Measurements from ENCODE around the gene UBE2G2. TPM values are rescaled to one million over a fixed set of nuclear protein-coding genes. Genes with fewer than 3 reads are reported as not detected.

UBE2G2 gene
- total RNA-seq, 2 donors from 2014 or later: 56.7 to 79.4 TPM

DNA sequence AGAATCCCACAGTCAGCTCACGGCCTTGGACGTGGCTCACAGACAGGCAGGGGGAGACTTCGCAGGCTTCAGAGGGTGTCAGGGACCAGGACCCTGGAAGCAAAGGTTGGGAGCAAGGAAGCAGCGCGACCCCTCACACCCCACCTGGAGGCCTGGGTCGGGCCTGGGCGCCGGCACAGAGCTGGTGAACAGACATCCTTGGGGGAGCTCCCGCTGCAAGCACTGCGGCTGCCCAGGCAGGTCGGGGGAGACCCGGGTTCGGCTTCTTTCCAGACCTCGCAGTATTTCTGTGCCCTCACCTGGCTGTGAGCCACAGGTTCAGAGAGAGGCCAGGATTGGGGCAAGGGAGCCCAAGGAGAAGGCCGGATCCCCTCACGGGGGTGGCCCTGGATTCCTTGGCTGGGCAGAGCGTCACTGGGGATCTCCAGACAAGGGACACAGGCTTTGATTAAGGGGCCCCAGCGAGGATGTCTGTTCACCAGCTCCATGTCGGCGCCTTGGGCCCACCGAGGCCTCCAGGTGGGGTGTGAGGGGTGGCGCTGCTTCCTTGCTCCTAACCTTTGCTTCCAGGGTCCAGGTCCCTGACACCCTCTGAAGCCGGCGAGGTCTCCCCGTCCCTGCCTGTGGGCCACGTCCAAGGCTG lies 52.4 kb downstream of the UBE2G2 start:
- intact Hi-C loops (cut with DNase I, micrococcal nuclease): no loop called here
- DNase-seq: no peak
- no peak for ATAC-seq

DNA sequence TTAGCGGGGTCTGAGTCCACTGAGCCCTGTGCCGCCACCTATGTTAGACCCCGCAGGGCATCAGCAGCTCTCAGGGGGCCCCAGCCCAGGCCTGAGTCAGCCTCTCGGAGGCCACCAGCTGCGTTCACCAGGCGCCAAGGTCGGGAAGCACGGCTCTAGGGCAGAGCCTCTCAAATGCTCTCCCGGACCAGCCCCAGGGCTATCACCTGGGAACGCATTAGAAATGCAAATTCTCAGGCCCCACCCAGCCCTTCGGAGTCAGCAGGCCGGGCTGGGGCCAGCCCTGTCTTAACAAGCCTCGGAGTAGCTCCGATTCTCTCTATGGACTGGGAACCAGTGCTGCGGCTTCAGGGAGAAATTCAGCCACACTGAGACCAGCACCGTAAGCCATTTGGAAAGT lies 53.0 kb downstream of the UBE2G2 start:
- DNase-seq (no peak), ATAC-seq (no peak)
- intact Hi-C loops (cut with DNase I, micrococcal nuclease): no loop called here

DNA sequence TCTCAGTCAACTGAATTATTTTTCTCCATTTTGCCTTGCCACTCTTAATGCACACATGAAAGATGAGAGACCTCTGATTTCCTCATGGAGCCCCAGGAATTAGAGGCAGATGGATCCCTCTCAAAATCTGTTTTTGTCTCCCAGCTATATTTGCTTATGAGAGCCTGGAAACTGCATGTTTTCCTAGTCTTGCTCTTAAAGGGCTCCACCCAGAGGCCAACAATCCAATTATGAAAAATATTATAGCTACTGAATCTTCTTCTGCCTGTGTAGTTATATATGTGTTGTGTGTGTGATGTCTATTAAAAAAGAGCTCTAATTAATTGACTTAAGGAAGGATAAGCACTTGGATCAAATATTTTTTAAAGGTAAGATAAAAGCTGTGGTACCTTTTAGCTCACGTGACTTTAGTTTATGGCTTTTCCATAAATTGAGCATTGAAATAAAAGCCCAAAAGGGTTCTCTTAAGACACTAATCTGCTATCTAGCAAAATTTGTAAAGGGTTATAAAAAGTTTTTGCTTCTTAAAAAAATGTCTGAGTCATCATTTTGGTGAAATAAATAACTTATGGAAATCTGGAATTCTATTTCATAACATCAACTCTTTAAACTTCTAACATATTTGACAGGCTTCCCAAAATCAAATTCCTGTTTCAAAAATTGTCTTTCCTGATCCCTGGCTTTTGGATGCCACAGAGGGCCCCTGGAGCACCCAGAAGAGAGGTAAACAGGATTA lies 59.0 kb downstream of the UBE2G2 start:
- DNase-seq (no peak), ATAC-seq (peak; percentile 48)
- intact Hi-C loops (cut with DNase I, micrococcal nuclease): no loop called here

DNA sequence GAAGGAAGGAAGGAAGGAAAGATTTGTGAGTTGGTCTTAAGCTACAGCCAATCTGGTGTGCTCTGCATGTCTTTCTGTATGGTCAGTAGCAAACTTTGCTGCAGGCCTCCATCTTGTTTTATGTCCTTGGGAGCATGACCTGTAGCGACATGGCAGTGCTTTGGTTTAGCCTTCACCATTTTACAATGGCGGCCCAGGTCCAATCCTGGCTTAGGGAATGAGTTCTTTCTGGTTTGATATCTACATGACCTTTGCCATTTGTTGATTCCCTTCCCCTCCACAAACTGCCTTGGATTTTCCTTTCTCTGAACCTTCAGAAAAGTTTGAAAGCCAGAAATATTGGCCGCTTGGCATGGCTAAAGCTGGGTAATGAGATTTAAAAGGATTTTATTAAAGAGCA lies 59.7 kb downstream of the UBE2G2 start:
- intact Hi-C loops (cut with DNase I, micrococcal nuclease): no loop called here
- ATAC-seq (no peak), DNase-seq (no peak)

DNA sequence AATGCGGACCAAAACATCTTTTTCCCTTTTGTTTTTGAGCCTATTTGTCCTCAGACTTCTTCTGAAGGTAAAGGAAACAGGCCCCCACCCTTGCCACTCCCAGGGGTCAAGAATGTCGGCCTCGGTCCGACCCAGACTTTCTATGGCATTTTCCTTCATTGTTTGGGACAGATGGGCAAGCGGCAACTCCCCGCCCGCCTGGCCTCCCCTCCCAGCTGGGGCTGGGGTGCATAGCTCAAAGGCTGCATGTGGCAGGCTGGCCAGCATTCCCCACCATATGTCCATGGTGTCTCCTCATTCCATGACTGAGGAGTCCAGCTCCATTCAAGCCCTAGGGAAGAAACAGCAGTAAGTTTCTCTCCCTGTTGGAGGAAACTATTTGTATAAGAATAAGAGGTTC lies 60.9 kb downstream of the UBE2G2 start:
- DNase-seq (no peak), ATAC-seq (no peak)
- intact Hi-C loops (cut with DNase I, micrococcal nuclease): no loop called here

DNA sequence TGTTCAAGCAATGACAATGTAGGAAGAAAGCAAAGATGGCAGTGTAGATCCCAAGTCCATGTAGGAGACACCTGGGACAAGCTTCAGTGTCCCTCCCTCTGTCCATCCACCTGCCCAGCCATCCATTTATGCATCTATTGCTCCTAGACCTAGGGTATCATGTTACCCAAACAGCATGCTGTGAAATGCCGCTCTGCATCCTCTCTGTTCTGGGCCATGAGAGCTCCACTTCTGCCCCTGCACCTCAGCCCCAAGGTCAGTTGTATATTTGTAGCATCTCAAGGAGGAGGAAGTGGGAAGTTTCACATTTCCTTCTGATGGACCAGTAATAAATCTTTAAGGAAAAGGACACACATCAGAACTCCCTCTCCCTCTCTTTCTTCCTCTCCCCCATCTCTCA lies 62.3 kb downstream of the UBE2G2 start:
- DNase-seq: no peak
- intact Hi-C loops (cut with DNase I, micrococcal nuclease): no loop called here
- ATAC-seq: no peak

DNA sequence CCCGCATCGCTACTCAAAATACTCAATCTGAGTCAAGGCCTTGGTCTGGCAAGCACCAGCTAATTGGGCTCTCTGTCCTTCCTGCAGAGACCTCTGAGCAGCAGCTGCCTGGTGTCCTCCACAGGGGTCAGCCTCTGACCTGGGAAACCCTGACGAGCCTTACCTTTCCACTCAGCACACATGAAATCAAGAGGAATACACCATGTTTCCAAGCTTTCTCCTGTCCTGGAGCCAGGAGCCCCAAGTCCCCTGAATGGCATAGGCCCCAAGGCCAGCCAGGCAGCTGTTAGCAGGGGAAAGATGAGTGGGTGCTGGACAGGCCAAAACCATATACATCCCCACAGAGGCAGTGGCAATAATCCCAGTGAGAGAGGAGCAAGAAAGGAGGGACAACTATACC lies 63.0 kb downstream of the UBE2G2 start:
- intact Hi-C loops (cut with DNase I, micrococcal nuclease): no loop called here
- ATAC-seq: no peak

DNA sequence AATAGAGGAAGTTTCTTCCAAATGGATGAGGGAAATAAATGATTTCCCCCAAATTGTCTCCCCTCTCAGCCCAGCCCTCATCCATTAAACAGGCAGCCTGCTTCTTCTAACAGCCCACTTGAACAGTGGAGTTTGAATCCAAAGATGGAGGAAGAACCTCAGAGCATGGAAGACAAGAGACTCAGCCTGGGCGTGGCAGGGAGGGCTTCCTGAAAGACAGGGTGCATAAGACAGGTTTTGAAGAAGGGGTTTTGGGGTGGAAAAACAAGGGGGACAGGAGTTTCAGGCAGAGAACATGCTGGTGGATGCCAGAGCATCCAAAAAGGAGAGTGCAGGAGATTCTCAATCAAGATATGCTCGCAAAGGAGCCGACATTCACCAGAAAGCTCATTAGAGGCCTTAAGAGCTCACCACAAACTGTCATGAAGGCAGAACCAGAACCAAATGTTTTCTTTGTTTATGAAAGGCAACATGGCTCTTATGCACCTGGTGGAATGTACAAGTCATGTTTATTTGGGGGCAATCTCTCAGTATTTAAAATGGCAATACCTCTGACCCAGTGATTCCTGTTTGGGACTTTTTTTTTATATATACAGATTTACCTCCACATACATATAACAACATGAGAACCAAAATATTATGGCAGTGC lies 63.8 kb downstream of the UBE2G2 start:
- intact Hi-C loops (cut with DNase I, micrococcal nuclease): no loop called here
- DNase-seq (no peak), ATAC-seq (no peak)

More for the DNA sequence above, 63.0 kb downstream of the UBE2G2 start:
- no peak for DNase-seq

DNA sequence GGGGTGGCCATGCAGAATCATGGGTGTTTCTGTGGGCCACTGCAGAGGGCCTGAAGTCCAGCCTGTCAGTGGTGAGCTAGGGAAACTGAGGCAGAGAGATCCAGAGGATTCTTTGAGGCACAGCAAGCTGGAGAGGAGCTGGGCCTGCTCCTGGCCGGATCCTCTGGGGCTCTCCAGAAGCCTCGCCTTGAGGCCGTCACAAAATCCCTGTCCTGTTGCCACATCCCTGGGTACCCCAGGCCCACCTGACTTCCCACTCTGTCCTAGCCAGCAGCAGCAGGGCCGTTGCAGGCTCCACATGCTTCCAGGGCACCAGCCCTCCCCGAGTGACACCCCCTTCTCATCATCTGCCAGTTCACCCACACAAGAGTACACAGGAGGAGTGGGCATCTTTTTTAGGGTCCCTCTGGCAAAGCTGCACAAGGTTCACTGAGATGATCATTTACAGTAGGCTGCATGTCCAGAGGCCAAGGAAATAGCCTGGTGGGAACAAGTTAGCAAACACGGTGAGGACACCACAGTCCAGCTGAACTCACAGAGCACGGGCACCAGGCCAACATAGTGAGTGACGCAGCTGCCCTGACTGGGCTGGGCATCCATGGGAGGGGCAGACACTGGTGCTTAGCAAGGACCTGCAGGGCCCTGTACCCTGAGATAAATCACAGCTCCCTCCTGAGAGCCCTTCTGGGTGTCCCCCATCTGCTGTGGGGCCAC lies 65.2 kb downstream of the UBE2G2 start:
- ATAC-seq (peak; percentile 98), DNase-seq (peak; percentile 78 to 86)
- intact Hi-C loops (cut with DNase I, micrococcal nuclease): no loop called here

DNA sequence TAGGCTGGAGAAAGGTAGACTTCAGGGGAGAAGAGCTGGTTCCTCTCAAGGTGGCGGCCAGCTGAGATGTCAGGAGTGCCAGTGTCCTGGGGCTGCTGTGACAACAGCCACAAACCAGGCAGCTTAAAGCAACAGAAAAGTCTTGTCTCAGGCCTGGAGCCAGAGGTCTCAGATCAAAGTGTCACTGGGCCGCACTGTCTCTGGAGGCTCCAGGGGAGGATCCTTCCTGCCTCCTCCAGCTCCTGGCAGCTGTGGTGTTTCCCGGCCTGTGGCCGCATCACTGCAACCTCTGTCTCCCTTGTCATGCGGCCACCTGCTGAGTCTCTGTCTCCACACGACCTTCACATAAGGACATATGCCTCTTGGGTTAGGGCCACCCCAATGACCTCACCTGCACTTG lies 65.8 kb downstream of the UBE2G2 start:
- ATAC-seq: no peak
- intact Hi-C loops (cut with DNase I, micrococcal nuclease): no loop called here
- no peak for DNase-seq

DNA sequence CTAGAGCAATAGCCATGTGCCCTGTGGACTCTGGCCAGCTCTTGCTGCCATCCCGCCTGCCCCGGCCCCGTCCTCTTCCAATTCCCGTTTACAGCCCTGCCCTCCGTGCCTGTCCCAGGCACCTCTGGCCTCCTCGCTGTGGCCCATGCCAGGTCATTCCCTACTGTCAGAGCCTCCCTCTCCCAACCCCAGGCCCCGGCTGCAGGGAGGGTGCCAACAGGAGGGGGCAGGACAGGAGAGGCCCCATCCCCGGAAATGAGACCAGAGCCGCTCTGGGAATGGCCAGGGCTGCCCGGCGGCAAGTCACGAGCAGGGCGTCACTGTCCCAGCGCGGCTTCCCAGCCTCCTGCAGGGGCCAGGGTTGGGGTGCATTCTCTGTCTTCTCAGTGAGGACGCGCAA lies 66.8 kb downstream of the UBE2G2 start:
- DNase-seq (no peak), ATAC-seq (no peak)
- intact Hi-C loops (cut with DNase I, micrococcal nuclease): no loop called here

DNA sequence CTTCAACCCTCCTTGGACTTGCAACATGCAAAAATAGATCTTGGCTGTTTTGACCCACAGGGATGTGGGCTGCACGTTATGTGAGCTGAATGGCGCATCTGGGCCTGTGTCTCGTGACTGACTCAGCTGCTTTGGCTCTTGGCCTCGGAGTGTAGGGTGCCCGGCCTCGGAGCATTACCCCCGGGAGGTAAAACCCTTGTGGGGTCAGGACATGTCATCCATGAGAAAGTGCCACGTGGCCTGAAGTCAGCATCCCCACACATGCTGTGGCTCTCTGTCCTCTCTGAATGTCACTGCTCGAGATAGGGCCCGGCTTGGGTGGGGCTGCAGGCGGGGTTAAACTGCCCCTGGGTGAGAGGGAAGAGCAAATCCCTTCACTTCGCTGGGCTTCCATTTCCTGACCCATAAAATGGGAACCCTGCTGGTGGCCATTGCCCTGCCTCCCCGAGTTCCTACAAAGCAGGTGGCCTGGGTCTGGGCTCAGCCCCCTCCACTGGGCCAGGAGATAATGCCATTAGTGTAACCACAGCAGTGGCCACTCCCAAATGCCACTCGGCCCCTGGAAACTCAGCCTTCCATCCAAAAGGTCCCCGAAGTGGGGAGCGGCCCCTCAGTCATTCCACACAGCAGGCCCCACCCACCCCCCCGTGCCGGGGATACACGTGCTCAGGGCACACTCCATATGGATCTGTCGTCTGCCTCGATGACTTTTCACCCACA lies 67.4 kb downstream of the UBE2G2 start:
- peak; percentile 47 for ATAC-seq
- intact Hi-C loops (cut with DNase I, micrococcal nuclease): no loop called here
- DNase-seq: no peak

DNA sequence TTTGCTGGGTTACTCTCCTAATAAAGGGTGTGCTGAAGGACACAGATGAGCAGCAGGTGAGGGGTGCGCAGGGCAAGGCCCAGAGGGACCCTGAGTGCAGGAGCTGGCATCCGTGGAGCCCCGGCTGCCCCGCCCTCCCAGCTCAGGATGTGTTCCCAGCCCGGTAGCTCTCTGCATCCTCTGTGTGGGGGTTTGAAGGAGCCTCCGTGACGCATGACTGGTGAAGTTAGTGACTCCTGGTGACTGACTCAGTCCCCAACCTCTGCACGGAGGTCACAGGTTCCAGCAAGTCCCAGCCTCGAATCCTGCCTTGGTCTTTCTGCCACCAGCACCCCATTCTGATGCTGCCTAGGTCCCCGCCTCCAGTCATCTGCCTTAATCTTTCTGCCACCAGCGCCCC lies 68.7 kb downstream of the UBE2G2 start:
- DNase-seq (no peak), ATAC-seq (no peak)
- intact Hi-C loops (cut with DNase I, micrococcal nuclease): no loop called here

DNA sequence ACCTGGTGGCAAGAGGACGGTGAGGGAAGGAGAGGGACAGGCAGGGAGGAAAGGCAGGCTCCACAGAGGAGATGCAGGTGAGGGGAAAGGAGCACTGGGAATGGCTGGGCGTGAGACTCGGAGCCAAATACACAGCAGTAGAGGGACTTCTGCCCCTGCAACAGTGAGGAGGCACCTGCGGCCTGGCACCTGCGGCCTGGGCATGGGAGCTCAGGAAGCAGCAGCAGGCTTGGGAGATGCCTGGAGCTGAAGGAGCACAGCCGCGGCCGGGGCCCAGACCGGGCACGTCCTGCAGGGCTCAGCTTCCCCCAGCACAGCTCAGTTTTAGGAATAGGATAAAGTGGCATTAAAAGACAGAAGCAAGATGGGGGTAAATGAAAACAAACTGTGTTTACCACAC lies 69.4 kb downstream of the UBE2G2 start:
- ATAC-seq (no peak), DNase-seq (no peak)
- intact Hi-C loops (cut with DNase I, micrococcal nuclease): no loop called here

DNA sequence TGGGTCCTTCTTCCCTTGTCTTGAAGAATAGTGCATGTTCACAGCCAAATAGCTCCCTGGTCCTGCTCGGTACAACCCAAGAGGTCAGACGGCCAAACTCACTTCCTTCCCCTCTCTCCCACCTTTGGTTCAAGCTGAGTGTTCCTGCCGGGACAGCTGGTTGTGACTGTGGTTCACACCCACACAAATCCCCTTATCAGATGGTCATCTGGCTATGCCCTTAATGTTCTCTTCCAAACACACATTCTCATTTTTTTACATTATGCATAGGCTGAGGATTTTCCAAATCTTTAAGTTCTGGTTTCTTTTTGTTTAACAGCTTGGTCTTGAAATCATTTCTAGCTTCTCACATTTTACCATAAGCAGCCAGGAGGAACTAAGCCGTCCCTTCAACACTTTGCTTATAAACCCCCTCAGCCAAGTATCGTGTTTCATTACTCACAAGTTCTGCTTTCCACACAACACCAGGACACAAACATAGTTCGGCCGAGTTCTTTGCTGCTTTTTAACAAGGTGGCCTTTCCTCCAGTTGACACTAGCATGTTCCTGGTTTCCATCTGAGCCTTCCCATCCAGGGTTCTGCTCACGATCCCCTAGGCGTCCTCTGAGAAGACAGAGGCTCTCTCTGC lies 70.6 kb downstream of the UBE2G2 start:
- DNase-seq (no peak), ATAC-seq (no peak)
- intact Hi-C loops (cut with DNase I, micrococcal nuclease): no loop called here

DNA sequence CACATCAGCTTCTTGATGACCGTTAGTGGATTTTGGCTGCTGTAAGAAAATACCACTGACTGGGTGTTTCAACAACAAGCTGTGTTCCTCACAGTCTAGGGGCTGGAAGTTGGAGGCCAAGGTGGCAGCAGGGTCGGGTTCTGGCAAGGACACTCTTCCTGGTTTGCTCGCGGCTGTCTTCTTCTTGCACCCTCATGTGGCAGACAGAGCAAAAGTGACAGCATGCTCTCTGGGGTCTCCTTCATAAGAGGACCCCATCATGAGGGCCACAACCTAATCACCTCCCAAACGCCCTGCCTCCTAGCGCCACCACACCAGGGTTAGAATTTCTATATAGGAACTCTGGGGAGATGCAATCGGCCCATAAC lies 71.6 kb downstream of the UBE2G2 start:
- ATAC-seq (no peak), DNase-seq (no peak)
- intact Hi-C loops (cut with DNase I, micrococcal nuclease): no loop called here

DNA sequence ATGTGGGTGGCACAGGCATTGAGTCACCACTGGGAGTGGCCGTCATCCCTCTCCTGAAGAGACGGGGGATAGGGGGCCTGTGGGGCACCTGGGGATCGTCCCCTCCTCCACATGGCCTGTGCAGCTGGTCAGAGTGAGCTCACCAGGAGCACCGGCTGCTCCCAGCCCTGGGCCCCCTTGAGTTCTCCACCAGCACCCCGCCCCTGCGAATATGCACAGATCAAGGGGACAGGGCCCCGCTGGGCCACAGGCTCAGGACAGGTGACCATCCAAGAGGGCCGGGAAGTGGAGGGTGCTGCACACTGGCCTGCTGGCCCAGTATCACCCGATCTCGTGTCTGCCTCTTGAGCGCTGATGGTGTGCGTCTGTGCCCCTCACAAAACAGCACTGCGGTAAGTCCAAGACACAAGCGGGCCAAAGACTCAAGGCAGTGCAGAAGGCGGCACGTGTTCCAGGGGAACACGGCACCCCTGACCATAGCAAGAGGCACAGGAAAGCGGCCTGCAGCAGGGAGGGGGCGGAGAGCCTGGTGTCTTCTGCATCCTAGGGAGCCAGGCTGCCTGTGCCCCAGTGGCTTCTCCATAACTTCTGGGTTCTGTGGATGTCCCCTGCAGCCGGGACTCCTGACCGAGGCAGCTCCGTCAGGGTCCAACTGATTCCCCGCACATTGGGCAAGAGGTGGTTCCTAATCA lies 72.1 kb downstream of the UBE2G2 start:
- intact Hi-C loops (cut with DNase I, micrococcal nuclease): no loop called here
- no peak for DNase-seq
- ATAC-seq: no peak

DNA sequence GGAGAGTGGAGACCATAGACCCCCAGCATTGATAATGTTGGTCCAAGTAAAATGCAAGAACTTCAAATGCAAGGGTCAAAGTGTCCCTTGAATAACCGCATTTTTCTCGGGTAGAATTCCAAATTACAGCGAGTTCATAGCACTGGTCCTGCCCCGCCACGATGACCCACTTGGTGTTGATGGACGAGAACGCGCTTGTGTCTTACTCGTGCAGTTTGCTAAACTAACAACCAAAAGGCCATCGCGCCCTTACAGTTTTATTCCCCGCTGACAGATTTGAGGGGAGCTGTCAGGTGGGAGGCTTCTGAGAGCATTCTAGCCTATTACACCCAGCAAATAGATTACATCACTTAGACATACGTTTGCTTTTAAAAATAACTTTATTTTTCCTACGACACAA lies 72.9 kb downstream of the UBE2G2 start:
- DNase-seq: no peak
- intact Hi-C loops (cut with DNase I, micrococcal nuclease): no loop called here
- ATAC-seq: no peak

Measured in left colon (tissue), 2 donors.